Measurements from ENCODE around the gene EIF2S3B.

The EIF2S3B gene

DNA sequence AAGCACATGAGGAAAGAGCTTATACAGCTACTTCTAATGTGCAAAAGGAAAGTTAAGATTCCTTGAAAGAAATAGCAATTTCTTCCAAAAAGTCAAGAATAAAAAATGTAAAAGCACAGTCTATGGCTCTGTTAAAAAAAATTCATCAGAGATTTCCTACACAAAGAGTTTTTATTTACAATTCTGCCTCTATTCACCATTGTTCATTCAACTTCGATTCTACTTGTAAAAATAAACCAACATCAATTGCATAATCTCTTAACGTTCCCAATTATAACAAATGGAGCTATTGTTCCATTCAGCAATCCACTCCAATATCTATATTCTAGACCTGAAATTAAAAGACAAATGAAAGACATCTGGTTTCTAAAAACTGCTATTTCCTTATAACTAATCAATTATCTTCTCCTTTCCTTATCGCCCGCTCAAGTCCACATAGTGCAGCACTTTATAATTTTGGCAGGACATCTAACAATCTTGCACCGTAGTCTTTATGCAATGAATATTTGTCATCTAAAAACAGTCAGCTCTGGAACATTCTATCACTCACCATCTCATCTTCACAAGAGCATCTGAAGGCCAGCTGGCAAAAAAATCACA lies 6.2 kb downstream of the EIF2S3B start:
- TF ChIP-seq RAD21 (IDR thresholded peaks at IDR 0.05; ENCODE audit: low read depth) (no peak), TAF1 (IDR thresholded peaks at IDR 0.05; ENCODE audit: low read depth) (no peak), TCF12 (IDR thresholded peaks at IDR 0.05; ENCODE audit: low read depth) (no peak), EP300 (IDR thresholded peaks at IDR 0.05; ENCODE audit: borderline replicate concordance) (no peak), REST (IDR thresholded peaks at IDR 0.05; ENCODE audit: low read depth) (no peak), ZBTB7A (IDR thresholded peaks at IDR 0.05; ENCODE audit: low read depth) (no peak), CEBPB (IDR thresholded peaks at IDR 0.05) (no peak), YY1 (IDR thresholded peaks at IDR 0.05; ENCODE audit: low read depth) (no peak), MAX (IDR thresholded peaks at IDR 0.05) (no peak), EGR1 (IDR thresholded peaks at IDR 0.05) (no peak), CREB1 (IDR thresholded peaks at IDR 0.05; ENCODE audit: low read depth) (no peak), TEAD4 (IDR thresholded peaks at IDR 0.05) (no peak), NFIC (IDR thresholded peaks at IDR 0.05) (no peak), FOXM1 (IDR thresholded peaks at IDR 0.05; ENCODE audit: borderline replicate concordance, low read depth) (no peak), USF1 (IDR thresholded peaks at IDR 0.05) (no peak)

GRCh38 chr12:10512798-10513197 lies 7.1 kb downstream of the EIF2S3B start:
- no peak for TF ChIP-seq REST (IDR thresholded peaks at IDR 0.05; ENCODE audit: low read depth)
- no peak for TF ChIP-seq TCF12 (IDR thresholded peaks at IDR 0.05; ENCODE audit: low read depth)
- TF ChIP-seq NFIC (IDR thresholded peaks at IDR 0.05), result no peak
- no peak for TF ChIP-seq CREB1 (IDR thresholded peaks at IDR 0.05; ENCODE audit: low read depth)
- TF ChIP-seq MAX (IDR thresholded peaks at IDR 0.05), result no peak
- TF ChIP-seq RAD21 (IDR thresholded peaks at IDR 0.05; ENCODE audit: low read depth), result no peak
- TF ChIP-seq YY1 (IDR thresholded peaks at IDR 0.05; ENCODE audit: low read depth), result no peak
- TF ChIP-seq EP300 (IDR thresholded peaks at IDR 0.05; ENCODE audit: borderline replicate concordance), result no peak
- TF ChIP-seq TAF1 (IDR thresholded peaks at IDR 0.05; ENCODE audit: low read depth), result no peak
- TF ChIP-seq ZBTB7A (IDR thresholded peaks at IDR 0.05; ENCODE audit: low read depth), result no peak
- no peak for TF ChIP-seq TEAD4 (IDR thresholded peaks at IDR 0.05)
- TF ChIP-seq CEBPB (IDR thresholded peaks at IDR 0.05), result no peak
- TF ChIP-seq FOXM1 (IDR thresholded peaks at IDR 0.05; ENCODE audit: borderline replicate concordance, low read depth), result no peak
- TF ChIP-seq EGR1 (IDR thresholded peaks at IDR 0.05), result no peak
- no peak for TF ChIP-seq USF1 (IDR thresholded peaks at IDR 0.05)

DNA sequence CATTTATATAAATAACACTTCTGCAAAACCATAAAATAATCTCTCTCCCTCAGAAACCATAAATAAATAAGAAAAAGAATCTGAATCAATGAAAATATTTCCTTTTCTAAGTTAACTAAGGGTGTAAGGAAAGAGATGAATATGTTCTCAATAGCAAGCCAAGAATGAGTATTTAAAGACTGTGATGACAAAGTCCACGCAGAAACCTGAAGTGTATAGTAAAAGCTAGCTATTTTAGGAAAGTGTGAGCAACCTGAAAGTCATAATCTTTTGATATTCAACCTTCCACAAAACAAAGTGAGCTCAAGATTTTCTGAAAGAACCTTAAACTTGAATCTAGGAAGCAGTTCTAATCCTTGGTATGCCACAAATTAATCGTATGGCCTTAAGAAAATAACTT lies 15.9 kb downstream of the EIF2S3B start:
- TF ChIP-seq NFIC (IDR thresholded peaks at IDR 0.05) (no peak), TCF12 (IDR thresholded peaks at IDR 0.05; ENCODE audit: low read depth) (no peak), REST (IDR thresholded peaks at IDR 0.05; ENCODE audit: low read depth) (no peak), TEAD4 (IDR thresholded peaks at IDR 0.05) (no peak)

GRCh38 chr12:10528174-10528953 lies 22.7 kb downstream of the EIF2S3B start:
- TF ChIP-seq MAX (IDR thresholded peaks at IDR 0.05), result no peak
- TF ChIP-seq CREB1 (IDR thresholded peaks at IDR 0.05; ENCODE audit: low read depth), result no peak
- no peak for TF ChIP-seq EGR1 (IDR thresholded peaks at IDR 0.05)
- no peak for TF ChIP-seq YY1 (IDR thresholded peaks at IDR 0.05; ENCODE audit: low read depth)
- no peak for TF ChIP-seq EP300 (IDR thresholded peaks at IDR 0.05; ENCODE audit: borderline replicate concordance)
- no peak for TF ChIP-seq USF1 (IDR thresholded peaks at IDR 0.05)
- no peak for TF ChIP-seq FOXM1 (IDR thresholded peaks at IDR 0.05; ENCODE audit: borderline replicate concordance, low read depth)
- no peak for TF ChIP-seq ZBTB7A (IDR thresholded peaks at IDR 0.05; ENCODE audit: low read depth)
- TF ChIP-seq TCF12 (IDR thresholded peaks at IDR 0.05; ENCODE audit: low read depth), result no peak
- TF ChIP-seq NFIC (IDR thresholded peaks at IDR 0.05), result no peak
- TF ChIP-seq TAF1 (IDR thresholded peaks at IDR 0.05; ENCODE audit: low read depth), result no peak
- no peak for TF ChIP-seq REST (IDR thresholded peaks at IDR 0.05; ENCODE audit: low read depth)
- TF ChIP-seq RAD21 (IDR thresholded peaks at IDR 0.05; ENCODE audit: low read depth), result no peak
- no peak for TF ChIP-seq CEBPB (IDR thresholded peaks at IDR 0.05)
- TF ChIP-seq TEAD4 (IDR thresholded peaks at IDR 0.05), result no peak

All from Ishikawa (cell line).